Breast epithelium (tissue), 3 donors: Measurements from ENCODE around the gene GABPB1.

Experiments used
- POLR2AphosphoS5 ChIP-seq, 3 donors: sonication (generic); formaldehyde crosslinking; IDR thresholded peaks; one replicate each; pipeline ENCODE4 v1.6.1; 2017; ENCODE audit warnings: antibody characterized with exemption in 3 of 3
- TF ChIP-seq, protein P1 (sequence below), 3 donors: fragments of 450-650 bp; IDR thresholded peaks; one replicate each; pipeline ENCODE4 v1.5.1; 2016 to 2017; ENCODE audit warnings: antibody characterized with exemption in 3 of 3, mild to moderate bottlenecking in 3 of 3, moderate library complexity in 3 of 3

DNA sequence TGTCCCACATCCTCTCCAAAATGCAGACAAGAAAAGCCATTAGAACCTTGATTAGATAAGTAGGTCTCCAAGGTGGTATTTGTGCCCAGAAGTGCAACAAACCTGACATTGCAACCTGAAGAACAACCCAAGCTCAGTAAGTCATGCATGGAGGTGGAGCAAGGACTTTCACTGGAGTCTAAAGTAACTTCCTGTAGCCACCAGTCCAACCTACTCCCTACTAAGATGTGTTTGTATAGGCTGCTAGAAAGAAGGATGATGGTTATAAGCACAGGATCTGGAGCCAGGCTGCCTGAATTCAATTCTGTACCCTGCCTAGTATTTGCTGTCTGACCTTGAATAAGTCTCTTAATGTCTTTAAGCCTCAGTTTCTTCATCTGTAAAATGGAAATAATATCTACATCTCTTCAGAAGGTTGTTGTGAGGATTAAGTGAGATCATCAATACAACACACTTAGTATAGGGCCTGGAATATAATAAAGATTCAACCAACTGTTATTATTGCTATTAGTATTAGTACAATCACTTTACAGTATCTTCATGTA is 121.7 kb downstream of the GABPB1 start:
- TF ChIP-seq, protein P1, sequence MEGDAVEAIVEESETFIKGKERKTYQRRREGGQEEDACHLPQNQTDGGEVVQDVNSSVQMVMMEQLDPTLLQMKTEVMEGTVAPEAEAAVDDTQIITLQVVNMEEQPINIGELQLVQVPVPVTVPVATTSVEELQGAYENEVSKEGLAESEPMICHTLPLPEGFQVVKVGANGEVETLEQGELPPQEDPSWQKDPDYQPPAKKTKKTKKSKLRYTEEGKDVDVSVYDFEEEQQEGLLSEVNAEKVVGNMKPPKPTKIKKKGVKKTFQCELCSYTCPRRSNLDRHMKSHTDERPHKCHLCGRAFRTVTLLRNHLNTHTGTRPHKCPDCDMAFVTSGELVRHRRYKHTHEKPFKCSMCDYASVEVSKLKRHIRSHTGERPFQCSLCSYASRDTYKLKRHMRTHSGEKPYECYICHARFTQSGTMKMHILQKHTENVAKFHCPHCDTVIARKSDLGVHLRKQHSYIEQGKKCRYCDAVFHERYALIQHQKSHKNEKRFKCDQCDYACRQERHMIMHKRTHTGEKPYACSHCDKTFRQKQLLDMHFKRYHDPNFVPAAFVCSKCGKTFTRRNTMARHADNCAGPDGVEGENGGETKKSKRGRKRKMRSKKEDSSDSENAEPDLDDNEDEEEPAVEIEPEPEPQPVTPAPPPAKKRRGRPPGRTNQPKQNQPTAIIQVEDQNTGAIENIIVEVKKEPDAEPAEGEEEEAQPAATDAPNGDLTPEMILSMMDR (IDR thresholded peaks at IDR 0.05): no peak
- TF ChIP-seq POLR2AphosphoS5 (IDR thresholded peaks at IDR 0.05): no peak
